Adipocyte (in vitro differentiated cells): ENCODE data around the gene PER2.
A peak's percentile ranks its signal among the peaks of the same experiment; 100 is the strongest.

ENCODE experiments used
- DNase-seq: peaks from one replicate; pipeline ENCODE4 v3.0.0-alpha.2; 2015; ENCODE audit warnings: low read depth
- H3K27me3 ChIP-seq: replicated peaks from 2 replicates; pipeline ENCODE4 v1.7.0; 2013; ENCODE audit warnings: mild to moderate bottlenecking, low read length, moderate library complexity; ENCODE audit not compliant: control insufficient read depth, insufficient read depth
- H3K36me3 ChIP-seq: 2 replicates; pipeline ENCODE4 v1.7.0; 2013; ENCODE audit warnings: low read length, mild to moderate bottlenecking, moderate library complexity; ENCODE audit not compliant: control insufficient read depth, insufficient read depth, severe bottlenecking
- H3K4me1 ChIP-seq: 2 replicates; pipeline ENCODE4 v1.7.0; 2013; ENCODE audit warnings: mild to moderate bottlenecking, low read length, moderate library complexity; ENCODE audit not compliant: control insufficient read depth, insufficient read depth
- H3K4me3 ChIP-seq: 2 replicates; pipeline ENCODE4 v1.7.0; 2013; ENCODE audit warnings: mild to moderate bottlenecking, low read length, moderate library complexity
- H3K9ac ChIP-seq: 2 replicates; pipeline ENCODE4 v1.7.0; 2013; ENCODE audit warnings: mild to moderate bottlenecking, low read length, moderate library complexity
- H3K9me3 ChIP-seq: 2 replicates; pipeline ENCODE4 v1.7.0; 2013; ENCODE audit warnings: mild to moderate bottlenecking, low read length, moderate library complexity; ENCODE audit not compliant: control insufficient read depth

Gene PER2

GRCh38 chr2:238306672-238306998, 18.2 kb upstream of the PER2 start:
- no peak overlapping the region for H3K4me3 ChIP-seq
- peaks cover 7% of the 10 kb centered on the region for H3K4me1 ChIP-seq
- DNase-seq, result no peak
- H3K9me3 ChIP-seq, result no peaks in the 10 kb centered on the region
- no peaks in the 10 kb centered on the region for H3K36me3 ChIP-seq
- H3K9ac ChIP-seq, result no peak overlapping the region
- peaks cover 5% of the 10 kb centered on the region for H3K27me3 ChIP-seq

- Histone ChIP-seq H3K9me3 (no peaks in the 10 kb centered on the region), H3K27me3 (peaks cover 5% of the 10 kb centered on the region), H3K4me3 (no peak overlapping the region), H3K36me3 (no peaks in the 10 kb centered on the region), H3K9ac (no peak overlapping the region), H3K4me1 (peaks cover 7% of the 10 kb centered on the region)
- no peak for DNase-seq
These were observed 17.7 kb upstream of the PER2 start for GRCh38 chr2:238305965-238306671.

GRCh38 chr2:238305092-238305862, 16.9 kb upstream of the PER2 start:
- H3K4me3 ChIP-seq, result no peak overlapping the region
- H3K27me3 ChIP-seq, result peaks cover 5% of the 10 kb centered on the region
- no peak overlapping the region for H3K9ac ChIP-seq
- H3K36me3 ChIP-seq, result no peaks in the 10 kb centered on the region
- H3K4me1 ChIP-seq, result peaks cover 12% of the 10 kb centered on the region
- H3K9me3 ChIP-seq, result no peaks in the 10 kb centered on the region
- DNase-seq, result no peak

- DNase-seq, result no peak
- Histone ChIP-seq H3K9ac (no peak overlapping the region), H3K4me3 (no peak overlapping the region), H3K4me1 (peaks cover 15% of the 10 kb centered on the region), H3K27me3 (peaks cover 5% of the 10 kb centered on the region), H3K9me3 (no peaks in the 10 kb centered on the region), H3K36me3 (no peaks in the 10 kb centered on the region)
These were observed 15.7 kb upstream of the PER2 start for GRCh38 chr2:238304116-238304515.

GRCh38 chr2:238302751-238303150, 14.3 kb upstream of the PER2 start:
- Histone ChIP-seq H3K4me1 (peaks cover 15% of the 10 kb centered on the region), H3K9ac (no peak overlapping the region), H3K27me3 (peaks cover 5% of the 10 kb centered on the region), H3K9me3 (no peaks in the 10 kb centered on the region), H3K36me3 (no peaks in the 10 kb centered on the region), H3K4me3 (no peak overlapping the region)
- no peak for DNase-seq

- H3K9ac ChIP-seq, result no peak overlapping the region
- no peaks in the 10 kb centered on the region for H3K36me3 ChIP-seq
- H3K9me3 ChIP-seq, result no peaks in the 10 kb centered on the region
- H3K27me3 ChIP-seq, result peaks cover 8% of the 10 kb centered on the region
- peaks cover 15% of the 10 kb centered on the region for H3K4me1 ChIP-seq
- no peak overlapping the region for H3K4me3 ChIP-seq
- peak; percentile 54 for DNase-seq
These were observed 13.7 kb upstream of the PER2 start for GRCh38 chr2:238302087-238302486.

- H3K4me1 ChIP-seq, result peaks cover 8% of the 10 kb centered on the region
- H3K4me3 ChIP-seq, result no peak overlapping the region
- H3K9ac ChIP-seq, result no peak overlapping the region
- H3K27me3 ChIP-seq, result peaks cover 20% of the 10 kb centered on the region
- DNase-seq, result no peak
- H3K36me3 ChIP-seq, result no peaks in the 10 kb centered on the region
- no peaks in the 10 kb centered on the region for H3K9me3 ChIP-seq
These were observed 11.4 kb upstream of the PER2 start for GRCh38 chr2:238299803-238300202.

GRCh38 chr2:238296638-238297457, 8.4 kb upstream of the PER2 start:
- no peaks in the 10 kb centered on the region for H3K9me3 ChIP-seq
- H3K36me3 ChIP-seq, result no peaks in the 10 kb centered on the region
- H3K9ac ChIP-seq, result no peak overlapping the region
- peaks cover 25% of the 10 kb centered on the region for H3K27me3 ChIP-seq
- peaks cover 8% of the 10 kb centered on the region for H3K4me1 ChIP-seq
- DNase-seq, result no peak
- no peak overlapping the region for H3K4me3 ChIP-seq

- Histone ChIP-seq H3K36me3 (no peaks in the 10 kb centered on the region), H3K4me3 (no peak overlapping the region), H3K9me3 (no peaks in the 10 kb centered on the region), H3K4me1 (peaks cover 5% of the 10 kb centered on the region), H3K27me3 (peaks cover 25% of the 10 kb centered on the region), H3K9ac (no peak overlapping the region)
- no peak for DNase-seq
These were observed 7.0 kb upstream of the PER2 start for GRCh38 chr2:238295144-238296112.

- Histone ChIP-seq H3K27me3 (peaks cover 25% of the 10 kb centered on the region), H3K4me1 (peaks cover under 1% of the 10 kb centered on the region), H3K4me3 (no peak overlapping the region), H3K36me3 (no peaks in the 10 kb centered on the region), H3K9ac (no peak overlapping the region), H3K9me3 (no peaks in the 10 kb centered on the region)
- DNase-seq, result no peak
These were observed 6.2 kb upstream of the PER2 start for GRCh38 chr2:238294393-238295143.
